Astrocyte (in vitro differentiated cells and primary cell): ENCODE results near the gene IFT88. TPM values are rescaled to one million over a fixed set of nuclear protein-coding genes. Genes with fewer than 3 reads are reported as not detected.
A peak's percentile ranks its signal among the peaks of the same experiment; 100 is the strongest.

Experiments
- DNase-seq: peaks from one replicate; pipeline ENCODE4 v3.0.0-alpha.2; 2010; ENCODE audit warnings: low read depth
- FAIRE-seq: peaks from 2 replicates; lab custom pipeline; 2011; peaks lifted over from hg19 to GRCh38; lab: Jason Lieb, UNC
- H2AFZ ChIP-seq: 2 replicates; pipeline ENCODE4 v1.6.0; 2012; ENCODE audit warnings: low read depth, low read length, inconsistent platforms
- H3K27ac ChIP-seq: 2 replicates; pipeline ENCODE4 v1.5.1; 2011; ENCODE audit warnings: low read depth, low read length, inconsistent platforms
- H3K27me3 ChIP-seq: 2 replicates; pipeline ENCODE4 v1.6.0; 2011; ENCODE audit warnings: low read length, inconsistent platforms; ENCODE audit not compliant: insufficient read depth
- H3K36me3 ChIP-seq: 2 replicates; pipeline ENCODE4 v1.5.1; 2011; ENCODE audit warnings: low read length, inconsistent platforms; ENCODE audit not compliant: insufficient read depth
- H3K4me1 ChIP-seq: 2 replicates; pipeline ENCODE4 v1.5.1; 2011; ENCODE audit warnings: low read length, inconsistent platforms; ENCODE audit not compliant: insufficient read depth
- H3K4me2 ChIP-seq: 2 replicates; pipeline ENCODE4 v1.6.0; 2012; ENCODE audit warnings: low read length, inconsistent platforms
- H3K4me3 ChIP-seq: 2 replicates; pipeline ENCODE4 v1.5.1; 2011; ENCODE audit warnings: low read depth, mild to moderate bottlenecking, low read length, inconsistent platforms; ENCODE audit not compliant: insufficient read depth
- H3K79me2 ChIP-seq: 2 replicates; pipeline ENCODE4 v1.6.0; 2012; ENCODE audit warnings: mild to moderate bottlenecking, low read length, inconsistent platforms; ENCODE audit not compliant: insufficient read depth
- H3K9ac ChIP-seq: 2 replicates; pipeline ENCODE4 v1.6.0; 2012; ENCODE audit warnings: mild to moderate bottlenecking, low read length, inconsistent platforms
- H3K9me3 ChIP-seq: 2 replicates; pipeline ENCODE4 v1.5.1; 2012; ENCODE audit warnings: low read depth, mild to moderate bottlenecking, low read length, inconsistent platforms; ENCODE audit not compliant: insufficient read depth
- H4K20me1 ChIP-seq: 2 replicates; pipeline ENCODE4 v1.6.0; 2012; ENCODE audit warnings: low read length, inconsistent platforms; ENCODE audit not compliant: insufficient read depth
- H3K27ac Mint-ChIP-seq: one replicate; pipeline ENCODE4 v1.8.0; 2021; ENCODE audit warnings: mild to moderate bottlenecking, mixed read lengths; ENCODE audit not compliant: unreplicated experiment
- H3K27me3 Mint-ChIP-seq: one replicate; pipeline ENCODE4 v1.8.0; 2021; ENCODE audit warnings: low read depth, mixed read lengths; ENCODE audit not compliant: unreplicated experiment
- H3K36me3 Mint-ChIP-seq: one replicate; pipeline ENCODE4 v1.8.0; 2021; ENCODE audit warnings: low read depth, mixed read lengths; ENCODE audit not compliant: unreplicated experiment
- H3K4me1 Mint-ChIP-seq: one replicate; pipeline ENCODE4 v1.8.0; 2021; ENCODE audit warnings: low read depth, mixed read lengths; ENCODE audit not compliant: unreplicated experiment
- H3K4me3 Mint-ChIP-seq: one replicate; pipeline ENCODE4 v1.8.0; 2021; ENCODE audit warnings: mild to moderate bottlenecking, moderate library complexity, mixed read lengths; ENCODE audit not compliant: unreplicated experiment
- H3K9me3 Mint-ChIP-seq: one replicate; pipeline ENCODE4 v1.8.0; 2021; ENCODE audit warnings: mild to moderate bottlenecking, mixed read lengths; ENCODE audit not compliant: unreplicated experiment
- EZH2 ChIP-seq: IDR thresholded peaks from 2 replicates; pipeline ENCODE4 v1.6.1; 2012; ENCODE audit warnings: mild to moderate bottlenecking, low read length, inconsistent platforms; ENCODE audit not compliant: insufficient read depth
- total RNA-seq: library from RNA; stranded (reverse); gene quantifications from 2 replicates; pipeline ENCODE4 v1.2.1, GENCODE V29; 2021
- TF ChIP-seq, protein P1 (sequence below): IDR thresholded peaks from 2 replicates; pipeline ENCODE4 v1.5.1; 2011; ENCODE audit warnings: low read depth, mild to moderate bottlenecking, inconsistent platforms, low read length, moderate library complexity; ENCODE audit not compliant: insufficient read depth

Gene IFT88
- total RNA-seq, 1 donor from 2014 or later, result 7.6 TPM

- DNase-seq (peak; percentile 50), FAIRE-seq (no peak)
- Histone ChIP-seq H3K36me3 (no peaks in the 10 kb centered on the region), H3K27me3 (peaks cover 5% of the 10 kb centered on the region), H3K4me1 (peaks cover 23% of the 10 kb centered on the region), H3K9me3 (no peaks in the 10 kb centered on the region), H3K9ac (no peak overlapping the region), H3K27ac (no peak overlapping the region), H3K4me2 (peak overlapping the region; percentile 88), H2AFZ (no peak overlapping the region), H3K4me3 (no peak overlapping the region), H3K79me2 (no peaks in the 10 kb centered on the region), H4K20me1 (no peaks in the 10 kb centered on the region)
- no peaks in the 10 kb centered on the region for H3K36me3 Mint-ChIP-seq
- peaks cover 7% of the 10 kb centered on the region for H3K27me3 Mint-ChIP-seq
- H3K4me1 Mint-ChIP-seq, result peaks cover 20% of the 10 kb centered on the region
- no peaks in the 10 kb centered on the region for H3K9me3 Mint-ChIP-seq
- H3K4me3 Mint-ChIP-seq, result no peak overlapping the region
- H3K27ac Mint-ChIP-seq, result peak overlapping the region; percentile 42
- TF ChIP-seq, protein P1, sequence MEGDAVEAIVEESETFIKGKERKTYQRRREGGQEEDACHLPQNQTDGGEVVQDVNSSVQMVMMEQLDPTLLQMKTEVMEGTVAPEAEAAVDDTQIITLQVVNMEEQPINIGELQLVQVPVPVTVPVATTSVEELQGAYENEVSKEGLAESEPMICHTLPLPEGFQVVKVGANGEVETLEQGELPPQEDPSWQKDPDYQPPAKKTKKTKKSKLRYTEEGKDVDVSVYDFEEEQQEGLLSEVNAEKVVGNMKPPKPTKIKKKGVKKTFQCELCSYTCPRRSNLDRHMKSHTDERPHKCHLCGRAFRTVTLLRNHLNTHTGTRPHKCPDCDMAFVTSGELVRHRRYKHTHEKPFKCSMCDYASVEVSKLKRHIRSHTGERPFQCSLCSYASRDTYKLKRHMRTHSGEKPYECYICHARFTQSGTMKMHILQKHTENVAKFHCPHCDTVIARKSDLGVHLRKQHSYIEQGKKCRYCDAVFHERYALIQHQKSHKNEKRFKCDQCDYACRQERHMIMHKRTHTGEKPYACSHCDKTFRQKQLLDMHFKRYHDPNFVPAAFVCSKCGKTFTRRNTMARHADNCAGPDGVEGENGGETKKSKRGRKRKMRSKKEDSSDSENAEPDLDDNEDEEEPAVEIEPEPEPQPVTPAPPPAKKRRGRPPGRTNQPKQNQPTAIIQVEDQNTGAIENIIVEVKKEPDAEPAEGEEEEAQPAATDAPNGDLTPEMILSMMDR, result no peak
- no peak for TF ChIP-seq EZH2
Measured at GRCh38 chr13:20714161-20714560, 147.2 kb downstream of the IFT88 start.

DNA sequence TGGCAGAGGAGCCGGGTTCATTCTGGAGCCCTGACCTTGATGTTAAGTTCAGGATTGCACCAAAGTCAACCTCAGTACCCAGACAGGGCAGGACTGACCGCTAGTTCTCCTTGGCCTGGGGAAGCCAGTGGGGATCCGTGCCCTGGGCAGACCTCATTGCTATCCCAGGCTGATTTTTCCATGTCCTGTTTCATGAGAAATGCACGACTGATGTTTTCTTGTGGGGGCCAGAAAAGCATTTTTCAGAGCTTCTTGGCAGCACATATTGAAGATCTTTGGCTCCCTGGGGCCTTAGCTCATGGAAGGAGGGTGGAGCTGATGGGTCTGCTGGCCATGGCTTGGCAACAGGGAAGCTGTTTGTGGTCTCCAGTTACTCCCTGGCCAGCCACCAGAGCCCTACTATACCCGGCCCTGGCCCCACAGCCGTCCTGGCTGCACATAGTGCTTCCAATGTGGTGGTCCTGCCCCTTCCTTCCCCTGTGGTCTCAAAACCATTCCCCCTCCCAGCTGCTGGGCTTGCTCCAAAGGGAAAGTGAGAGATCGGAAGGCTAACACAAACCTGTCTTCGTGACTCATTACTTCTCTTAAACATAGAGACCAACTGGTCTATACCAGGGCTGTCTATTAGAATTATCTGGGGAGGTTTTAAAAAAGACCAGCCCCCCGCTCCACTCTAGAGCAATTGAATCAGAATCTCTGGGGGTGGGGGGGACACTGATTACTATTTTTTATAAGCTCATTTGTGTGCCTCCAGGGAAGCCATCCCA, 147.8 kb downstream of the IFT88 start:
- H3K4me3 ChIP-seq, result no peak overlapping the region
- H3K4me1 ChIP-seq, result peaks cover 18% of the 10 kb centered on the region
- H3K9me3 ChIP-seq, result no peaks in the 10 kb centered on the region
- H3K27ac Mint-ChIP-seq, result no peak overlapping the region
- no peak overlapping the region for H2AFZ ChIP-seq
- H3K27ac ChIP-seq, result no peak overlapping the region
- peak overlapping the region; percentile 88 for H3K4me2 ChIP-seq
- no peak overlapping the region for H3K9ac ChIP-seq
- FAIRE-seq (no peak), DNase-seq (peak; percentile 77)
- peaks cover 8% of the 10 kb centered on the region for H3K27me3 ChIP-seq
- TF ChIP-seq, protein P1, result no peak
- no peak for TF ChIP-seq EZH2
- peaks cover 16% of the 10 kb centered on the region for H3K4me1 Mint-ChIP-seq
- H3K4me3 Mint-ChIP-seq, result no peak overlapping the region
- no peaks in the 10 kb centered on the region for H3K36me3 Mint-ChIP-seq
- no peaks in the 10 kb centered on the region for H3K9me3 Mint-ChIP-seq
- H3K36me3 ChIP-seq, result no peaks in the 10 kb centered on the region
- H3K27me3 Mint-ChIP-seq, result peaks cover 7% of the 10 kb centered on the region
- no peaks in the 10 kb centered on the region for H3K79me2 ChIP-seq
- H4K20me1 ChIP-seq, result no peaks in the 10 kb centered on the region

GRCh38 chr13:20715330-20715712, 148.4 kb downstream of the IFT88 start:
- Mint-ChIP-seq H3K36me3 (no peaks in the 10 kb centered on the region), H3K9me3 (no peaks in the 10 kb centered on the region), H3K4me1 (peaks cover 16% of the 10 kb centered on the region), H3K27me3 (peaks cover 7% of the 10 kb centered on the region), H3K4me3 (no peak overlapping the region), H3K27ac (no peak overlapping the region)
- Histone ChIP-seq H3K9ac (no peak overlapping the region), H3K4me1 (peaks cover 18% of the 10 kb centered on the region), H3K36me3 (no peaks in the 10 kb centered on the region), H4K20me1 (no peaks in the 10 kb centered on the region), H3K4me3 (no peak overlapping the region), H3K27ac (no peak overlapping the region), H3K9me3 (no peaks in the 10 kb centered on the region), H3K27me3 (peaks cover 8% of the 10 kb centered on the region), H3K4me2 (peak overlapping the region; percentile 88), H2AFZ (no peak overlapping the region), H3K79me2 (no peaks in the 10 kb centered on the region)
- FAIRE-seq, result no peak
- TF ChIP-seq, protein P1, result no peak
- TF ChIP-seq EZH2, result no peak
- DNase-seq, result no peak
